HEK293 (cell line): ENCODE measurements around the gene ST7.

ENCODE experiments used
- CTCF ChIA-PET: fragments of 350-600 bp; formaldehyde crosslinking; extraction: SDS; loops from one replicate; lab custom pipeline; 2021; ENCODE audit warnings: antibody characterized with exemption; lab: Yijun Ruan, JAX
- POLR2A ChIA-PET: fragments of 300-600 bp; formaldehyde crosslinking; extraction: SDS; loops from one replicate; lab custom pipeline; 2020; ENCODE audit warnings: antibody characterized with exemption, inconsistent platforms; lab: Yijun Ruan, JAX
- H3K27ac ChIP-seq: fragments of 200-500 bp; sonication (Bioruptor generic); 2 replicates; pipeline ENCODE4 v1.5.1; 2014; ENCODE audit warnings: low read depth, low read length, control low read depth, inconsistent platforms; ENCODE audit errors: extremely low read depth
- H3K36me3 ChIP-seq, 2 experiments: fragments of 200-500 bp in 1 of 2; sonication (Bioruptor generic) in 1 of 2; 1 replicate in 1 of 2; 2 replicates in 1 of 2; pipeline ENCODE4 v1.5.1; 2014 to 2017; ENCODE audit warnings: inconsistent platforms in 2 of 2, low read length in 2 of 2; ENCODE audit not compliant: control insufficient read depth in 2 of 2, insufficient read depth in 1 of 2
- H3K4me1 ChIP-seq: fragments of 200-500 bp; sonication (Bioruptor generic); 2 replicates; pipeline ENCODE4 v1.5.1; 2014; ENCODE audit warnings: mild to moderate bottlenecking, low read length, inconsistent platforms; ENCODE audit not compliant: control insufficient read depth, insufficient read depth
- H3K4me3 ChIP-seq: 2 replicates; pipeline ENCODE4 v1.5.1; 2011; ENCODE audit warnings: low read depth, mild to moderate bottlenecking, control low read depth, low read length, moderate library complexity
- H3K9me3 ChIP-seq: fragments of 200-500 bp; sonication (Bioruptor generic); 2 replicates; pipeline ENCODE4 v1.5.1; 2014; ENCODE audit warnings: low read depth, low read length, inconsistent platforms; ENCODE audit not compliant: control insufficient read depth, insufficient read depth
- BCL11B ChIP-seq: fragments of 450-650 bp; formaldehyde crosslinking; IDR thresholded peaks from 2 replicates; pipeline ENCODE4 v1.5.1; 2016; ENCODE audit warnings: low read depth, missing biosample characterization, missing genetic modification characterization
- CTCF ChIP-seq: fragments of 450-650 bp; formaldehyde crosslinking; IDR thresholded peaks from 2 replicates; pipeline ENCODE4 v1.5.1; 2016; ENCODE audit warnings: missing biosample characterization, missing genetic modification characterization
- GLIS2 ChIP-seq: fragments of 450-650 bp; formaldehyde crosslinking; IDR thresholded peaks from 2 replicates; pipeline ENCODE4 v1.5.1; 2016; ENCODE audit warnings: missing biosample characterization, missing genetic modification characterization
- HOXD13 ChIP-seq: sonication (generic); formaldehyde crosslinking; IDR thresholded peaks from 2 replicates; pipeline ENCODE4 v1.8.0; 2022; ENCODE audit warnings: missing genetic modification reagents, borderline replicate concordance
- PRDM10 ChIP-seq: fragments of 450-650 bp; formaldehyde crosslinking; IDR thresholded peaks from 2 replicates; pipeline ENCODE4 v1.5.1; 2016; ENCODE audit warnings: missing biosample characterization, missing genetic modification characterization
- ZBTB49 ChIP-seq: fragments of 450-650 bp; formaldehyde crosslinking; IDR thresholded peaks from 2 replicates; pipeline ENCODE4 v1.5.1; 2016; ENCODE audit warnings: missing biosample characterization, missing genetic modification characterization, low read depth
- ZNF266 ChIP-seq: fragments of 450-650 bp; formaldehyde crosslinking; IDR thresholded peaks from 2 replicates; pipeline ENCODE4 v1.5.1; 2016; ENCODE audit warnings: missing biosample characterization, missing genetic modification characterization, low read depth
- ZNF335 ChIP-seq: fragments of 450-650 bp; formaldehyde crosslinking; conservative IDR thresholded peaks from 2 replicates; pipeline ENCODE4 v1.5.1; 2016; ENCODE audit warnings: missing biosample characterization, missing genetic modification characterization
- ZNF341 ChIP-seq: fragments of 450-650 bp; formaldehyde crosslinking; IDR thresholded peaks from 2 replicates; pipeline ENCODE4; 2016; ENCODE audit warnings: low read depth, missing biosample characterization, missing genetic modification characterization
- ZNF394 ChIP-seq: fragments of 450-650 bp; formaldehyde crosslinking; IDR thresholded peaks from 2 replicates; pipeline ENCODE4 v1.5.1; 2016; ENCODE audit warnings: missing biosample characterization, missing genetic modification characterization, mild to moderate bottlenecking, moderate library complexity, borderline replicate concordance
- ZNF48 ChIP-seq: fragments of 450-650 bp; formaldehyde crosslinking; IDR thresholded peaks from 2 replicates; pipeline ENCODE4 v1.5.1; 2016; ENCODE audit warnings: missing biosample characterization, missing genetic modification characterization
- ZNF529 ChIP-seq: fragments of 450-650 bp; formaldehyde crosslinking; IDR thresholded peaks from 2 replicates; pipeline ENCODE4 v1.5.1; 2017; ENCODE audit warnings: missing genetic modification characterization, missing biosample characterization; ENCODE audit not compliant: insufficient replicate concordance
- ZNF558 ChIP-seq: fragments of 450-650 bp; formaldehyde crosslinking; IDR thresholded peaks from 2 replicates; pipeline ENCODE4 v1.5.1; 2016; ENCODE audit warnings: missing biosample characterization, missing genetic modification characterization
- ZNF610 ChIP-seq: fragments of 450-650 bp; formaldehyde crosslinking; IDR thresholded peaks from 2 replicates; pipeline ENCODE4 v1.5.1; 2016; ENCODE audit warnings: missing biosample characterization, missing genetic modification characterization, borderline replicate concordance
- ZNF621 ChIP-seq: fragments of 450-650 bp; formaldehyde crosslinking; IDR thresholded peaks from 2 replicates; pipeline ENCODE4 v1.5.1; 2017; ENCODE audit warnings: missing biosample characterization, missing genetic modification characterization
- ZSCAN18 ChIP-seq: fragments of 450-650 bp; formaldehyde crosslinking; IDR thresholded peaks from 2 replicates; pipeline ENCODE4 v1.5.1; 2016; ENCODE audit warnings: missing biosample characterization, missing genetic modification characterization

ST7 gene

GRCh38 chr7:117023325-117023854 lies 70.1 kb downstream of the ST7 start (continued):
- TF ChIP-seq ZBTB49 (tag by site-specific recombination) (no peak), ZNF558 (tag by site-specific recombination) (no peak), HOXD13 (no peak), ZSCAN18 (tag by site-specific recombination) (no peak), GLIS2 (tag by site-specific recombination) (no peak), ZNF335 (tag by site-specific recombination) (no peak), ZNF610 (tag by site-specific recombination) (no peak), ZNF529 (tag by site-specific recombination) (no peak), ZNF266 (tag by site-specific recombination) (no peak), ZNF48 (tag by site-specific recombination) (no peak), CTCF (tag by site-specific recombination) (no peak), ZNF394 (tag by site-specific recombination) (no peak), BCL11B (tag by site-specific recombination) (no peak), PRDM10 (tag by site-specific recombination) (no peak)

GRCh38 chr7:117024811-117025210 lies 71.5 kb downstream of the ST7 start:
- CTCF ChIA-PET, result no interaction called here
- no peak for TF ChIP-seq ZNF621 (tag by site-specific recombination)
- TF ChIP-seq ZNF341 (tag by site-specific recombination), result 0 out of 2 replicates have a peak, but pooled peaks have one; percentile 21

More at GRCh38 chr7:117024811-117025210, 71.5 kb downstream of the ST7 start:
- H3K9me3 ChIP-seq, result no peaks in the 10 kb centered on the region
- H3K27ac ChIP-seq, result no peak overlapping the region
- 0 out of 2 replicates have a peak, but pooled peaks cover 3% of the 10 kb centered on the region for H3K4me1 ChIP-seq
- H3K4me3 ChIP-seq, result no peak overlapping the region
- no peaks in the 10 kb centered on the region for H3K36me3 ChIP-seq
- POLR2A ChIA-PET, result no interaction called here
